Endothelial cell (in vitro differentiated cells): Measurements from ENCODE around the gene RNF11. TPM values are rescaled to one million over a fixed set of nuclear protein-coding genes. Genes with fewer than 3 reads are reported as not detected.

Experiments
- DNase-seq: peaks from one replicate; pipeline ENCODE4 v3.0.0; 2021; ENCODE audit warnings: low spot score
- H3K27ac Mint-ChIP-seq: one replicate; pipeline ENCODE4 v1.8.0; 2021; ENCODE audit warnings: mixed read lengths, inconsistent platforms; ENCODE audit not compliant: unreplicated experiment
- H3K27me3 Mint-ChIP-seq: one replicate; pipeline ENCODE4 v1.8.0; 2021; ENCODE audit warnings: mild to moderate bottlenecking, moderate library complexity, mixed read lengths, inconsistent platforms; ENCODE audit not compliant: unreplicated experiment
- H3K36me3 Mint-ChIP-seq: one replicate; pipeline ENCODE4 v1.8.0; 2021; ENCODE audit warnings: mild to moderate bottlenecking, low read depth, mixed read lengths, inconsistent platforms; ENCODE audit not compliant: unreplicated experiment
- H3K4me1 Mint-ChIP-seq: one replicate; pipeline ENCODE4 v1.8.0; 2021; ENCODE audit warnings: mild to moderate bottlenecking, mixed read lengths, inconsistent platforms; ENCODE audit not compliant: unreplicated experiment
- H3K4me3 Mint-ChIP-seq: one replicate; pipeline ENCODE4 v1.8.0; 2021; ENCODE audit warnings: mild to moderate bottlenecking, mixed read lengths, inconsistent platforms; ENCODE audit not compliant: unreplicated experiment
- H3K9me3 Mint-ChIP-seq: one replicate; pipeline ENCODE4 v1.8.0; 2021; ENCODE audit warnings: mixed read lengths, inconsistent platforms; ENCODE audit not compliant: unreplicated experiment
- CTCF ChIP-seq: fragments of 200-600 bp; sonication (generic); IDR thresholded peaks from one replicate; pipeline ENCODE4 v1.5.0; 2021; ENCODE audit warnings: antibody characterized with exemption; ENCODE audit not compliant: unreplicated experiment
- total RNA-seq: library from RNA; stranded (reverse); fragmentation: NEBNext Ultra II Directional; extraction: Animal tissue kit (Norgen Biotek cat#: 25700); gene quantifications from one replicate; pipeline ENCODE4 v1.2.1, GENCODE V29; 2021; ENCODE audit not compliant: unreplicated experiment

The RNF11 gene
- total RNA-seq, 1 donor from 2014 or later, result 74.1 TPM

- no peak for DNase-seq
- Mint-ChIP-seq H3K36me3 (peaks cover 6% of the 10 kb centered on the region), H3K4me1 (no peaks in the 10 kb centered on the region), H3K4me3 (no peak overlapping the region), H3K9me3 (no peaks in the 10 kb centered on the region), H3K27me3 (peaks cover 4% of the 10 kb centered on the region), H3K27ac (no peak overlapping the region)
- TF ChIP-seq CTCF, result no peak
Observed at GRCh38 chr1:51285055-51285454, 49.0 kb downstream of the RNF11 start.

- no peak for DNase-seq
- Mint-ChIP-seq H3K4me3 (no peak overlapping the region), H3K27ac (no peak overlapping the region), H3K36me3 (peaks cover 11% of the 10 kb centered on the region), H3K4me1 (no peaks in the 10 kb centered on the region), H3K9me3 (no peaks in the 10 kb centered on the region), H3K27me3 (peaks cover 4% of the 10 kb centered on the region)
- TF ChIP-seq CTCF, result no peak
Observed at GRCh38 chr1:51287966-51288365, 51.9 kb downstream of the RNF11 start.

- Mint-ChIP-seq H3K4me3 (no peak overlapping the region), H3K9me3 (no peaks in the 10 kb centered on the region), H3K36me3 (peaks cover 11% of the 10 kb centered on the region), H3K4me1 (no peaks in the 10 kb centered on the region), H3K27me3 (peaks cover 4% of the 10 kb centered on the region), H3K27ac (no peak overlapping the region)
- no peak for TF ChIP-seq CTCF
- DNase-seq, result no peak
Observed at GRCh38 chr1:51288578-51288977, 52.5 kb downstream of the RNF11 start.

GRCh38 chr1:51289676-51290488, 53.8 kb downstream of the RNF11 start:
- no peaks in the 10 kb centered on the region for H3K4me1 Mint-ChIP-seq
- H3K4me3 Mint-ChIP-seq, result no peak overlapping the region
- DNase-seq, result no peak
- no peaks in the 10 kb centered on the region for H3K9me3 Mint-ChIP-seq
- H3K36me3 Mint-ChIP-seq, result peaks cover 11% of the 10 kb centered on the region
- peaks cover 7% of the 10 kb centered on the region for H3K27me3 Mint-ChIP-seq
- no peak overlapping the region for H3K27ac Mint-ChIP-seq
- TF ChIP-seq CTCF, result no peak

- Mint-ChIP-seq H3K4me1 (peaks cover 2% of the 10 kb centered on the region), H3K36me3 (peaks cover 11% of the 10 kb centered on the region), H3K4me3 (no peak overlapping the region), H3K9me3 (no peaks in the 10 kb centered on the region), H3K27ac (no peak overlapping the region), H3K27me3 (peaks cover 7% of the 10 kb centered on the region)
- TF ChIP-seq CTCF, result no peak
- no peak for DNase-seq
Observed at GRCh38 chr1:51290489-51290847, 54.4 kb downstream of the RNF11 start.
